Pons (tissue), 1 donor: ENCODE data around the gene ZNF200.
"Not testable (repeated sequence)": the region's sequence is repeated elsewhere in the genome, so short reads cannot be mapped to it uniquely, and the experiment has no call there.

ENCODE experiments used
- DNase-seq: peaks from one replicate; pipeline ENCODE4 v3.0.0-alpha.2; 2016; ENCODE audit warnings: low spot score

The ZNF200 gene

DNA sequence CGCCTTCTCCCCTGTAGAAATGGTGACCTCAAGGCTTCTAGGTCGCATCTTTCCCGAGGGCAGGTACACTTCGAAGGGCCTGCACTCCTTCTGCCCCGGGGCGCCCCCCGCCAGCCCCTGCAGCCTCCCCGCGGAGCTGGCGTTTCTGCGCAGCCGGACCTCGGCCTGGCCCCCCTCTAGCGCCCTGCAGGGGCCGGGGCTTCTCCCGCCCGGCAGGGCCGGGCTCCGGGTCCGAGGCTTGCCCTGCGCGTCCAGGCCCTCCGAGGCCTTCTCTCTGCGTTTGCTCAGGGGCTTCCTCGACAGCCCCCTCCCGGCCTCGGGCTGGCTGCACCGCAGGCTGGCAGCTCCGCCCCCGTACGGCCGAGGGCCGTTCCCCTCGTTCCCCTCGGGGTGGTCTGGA lies 19.4 kb upstream of the ZNF200 start:
- no peak for DNase-seq

DNA sequence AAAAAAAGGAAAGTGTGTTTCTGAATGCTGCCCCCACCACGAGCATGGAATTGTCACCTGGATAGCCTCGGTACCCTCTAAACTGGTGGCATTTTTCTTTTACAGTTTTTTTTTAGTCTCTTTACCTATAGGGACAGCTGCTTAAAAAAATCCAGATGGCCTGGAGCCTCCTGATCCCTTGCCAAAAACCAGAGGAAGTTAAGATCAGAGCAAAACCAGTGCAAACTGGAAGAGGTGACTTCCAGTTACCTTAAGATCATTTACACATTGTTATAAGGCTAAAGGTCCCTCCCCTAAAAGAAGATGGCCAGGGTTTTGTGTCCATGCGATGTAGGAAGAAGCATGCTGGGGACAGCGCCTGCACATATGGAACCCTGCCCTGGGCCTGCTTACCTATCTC lies 18.0 kb upstream of the ZNF200 start:
- DNase-seq = no peak

- no peak for DNase-seq
These were observed 14.5 kb upstream of the ZNF200 start for GRCh38 chr16:3249451-3249850.

GRCh38 chr16:3249020-3249419 lies 14.1 kb upstream of the ZNF200 start:
- no peak for DNase-seq

- DNase-seq = no peak
These were observed 13.6 kb upstream of the ZNF200 start for GRCh38 chr16:3248596-3248995.

DNA sequence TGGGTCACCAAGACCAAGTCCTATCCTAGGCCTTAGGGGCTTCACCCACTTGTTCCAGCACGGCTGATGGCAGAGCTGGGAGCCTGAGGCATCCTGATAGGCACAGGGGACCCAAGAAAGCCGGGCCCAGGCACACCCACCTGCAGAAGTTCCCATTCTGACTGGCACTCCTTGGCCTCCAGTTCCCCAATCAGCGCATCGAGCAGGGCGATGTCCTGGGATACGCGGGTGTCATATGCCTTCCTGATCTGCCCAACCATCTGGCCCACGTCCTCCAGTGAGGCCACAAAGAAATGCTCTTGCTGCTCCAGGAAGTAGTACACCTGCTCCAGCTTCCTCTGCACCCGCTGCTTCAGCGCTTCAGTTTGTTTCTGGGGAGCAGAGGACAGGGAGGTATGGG lies 11.9 kb upstream of the ZNF200 start:
- DNase-seq = no peak

GRCh38 chr16:3246002-3246401 lies 11.0 kb upstream of the ZNF200 start:
- DNase-seq = no peak

DNA sequence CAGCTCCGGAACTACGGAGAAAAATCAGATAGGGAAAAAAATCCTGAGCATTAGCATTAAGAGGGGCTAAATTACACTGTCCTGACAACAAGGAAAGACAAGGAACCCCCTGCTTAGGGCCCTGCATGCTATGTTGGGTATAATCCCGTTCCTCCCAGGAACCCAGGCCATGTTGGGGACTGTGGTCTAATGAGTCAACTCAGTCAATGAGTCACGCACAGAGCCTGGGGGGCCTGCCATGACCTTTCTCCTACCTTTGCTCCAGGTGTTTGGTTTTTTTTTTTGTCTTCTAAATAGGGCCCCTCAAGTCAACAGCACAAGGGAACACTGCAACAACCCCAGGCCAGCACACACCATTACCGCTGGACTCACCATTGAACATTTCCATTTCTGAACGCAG lies 8.9 kb upstream of the ZNF200 start:
- no peak for DNase-seq

DNA sequence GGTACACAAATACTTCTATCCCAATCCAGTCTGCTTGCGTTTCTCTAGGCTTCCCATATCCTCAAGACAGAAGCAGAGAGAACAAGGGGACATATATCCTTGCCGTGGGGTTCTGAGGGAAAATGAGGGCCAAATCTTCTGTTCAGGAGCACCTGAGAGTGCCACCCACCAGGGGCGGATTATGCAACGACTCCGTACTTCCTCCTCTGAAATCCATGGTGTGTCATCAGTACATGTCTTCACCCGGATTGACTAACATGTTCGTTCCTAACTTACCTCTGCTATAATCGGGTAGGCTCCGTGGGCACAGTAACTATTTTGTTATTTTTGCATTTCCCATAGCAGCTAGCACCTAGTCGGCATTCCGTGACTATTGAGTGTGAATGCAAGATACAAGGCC lies 7.8 kb upstream of the ZNF200 start:
- DNase-seq = no peak

DNA sequence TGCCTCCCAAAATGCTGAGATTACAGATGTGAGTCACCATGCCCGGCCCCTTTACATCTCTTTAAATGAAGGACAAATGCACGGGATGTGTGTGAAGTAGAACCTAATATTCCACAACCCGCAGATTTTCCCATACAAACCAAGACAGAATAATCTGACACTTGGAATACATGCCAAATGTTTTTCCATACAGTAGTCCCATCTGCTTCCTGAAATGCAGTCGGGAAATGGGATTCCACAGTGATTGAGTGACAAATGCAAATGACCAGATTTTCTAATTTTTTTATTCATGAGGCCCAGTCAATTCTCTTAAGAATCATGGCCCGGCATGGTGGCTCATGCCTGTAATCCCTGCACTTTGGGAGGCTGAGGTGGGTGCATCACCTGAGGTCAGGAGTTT lies 6.8 kb upstream of the ZNF200 start:
- no peak for DNase-seq

DNA sequence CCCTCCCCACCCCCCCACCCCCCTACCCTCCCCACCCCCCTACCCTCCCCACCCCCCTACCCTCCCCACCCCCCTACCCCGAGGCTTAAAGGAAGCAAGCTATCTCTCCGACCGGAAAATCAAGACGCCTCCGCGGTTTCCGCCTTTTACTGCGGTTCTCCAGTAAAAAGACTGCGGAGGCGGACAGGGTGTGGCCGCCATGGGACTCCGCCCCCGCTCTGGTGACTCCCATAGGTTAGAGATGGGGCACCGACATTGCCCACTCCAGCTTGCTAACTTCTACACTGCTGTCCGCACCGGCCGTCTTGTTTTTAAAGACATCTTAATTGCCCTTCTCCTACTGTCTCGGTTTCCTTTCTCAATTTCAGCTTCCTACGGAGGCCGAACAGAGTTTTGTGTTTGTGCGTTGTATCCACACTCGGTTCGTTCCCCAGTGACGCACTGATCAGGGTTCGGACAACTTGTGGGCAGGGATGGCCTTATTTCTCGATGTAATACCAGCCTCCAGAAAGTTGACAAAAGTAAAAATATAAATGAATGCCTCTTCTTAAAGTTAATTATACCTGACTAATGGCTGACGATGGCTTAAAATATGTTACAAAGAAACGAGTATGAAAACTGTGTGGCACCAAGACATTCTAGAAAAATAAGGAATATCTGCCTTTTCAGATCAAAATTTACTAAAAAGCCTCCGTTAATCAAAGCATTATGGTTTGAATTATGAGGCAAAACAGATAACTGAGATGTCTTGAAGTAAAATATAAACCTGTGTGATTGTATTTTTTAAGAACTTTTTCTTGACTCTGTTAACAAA lies 1.1 kb upstream of the ZNF200 start:
- DNase-seq = no peak

GRCh38 chr16:3234543-3234856 lies 458 bp downstream of the ZNF200 start:
- no peak for DNase-seq

DNA sequence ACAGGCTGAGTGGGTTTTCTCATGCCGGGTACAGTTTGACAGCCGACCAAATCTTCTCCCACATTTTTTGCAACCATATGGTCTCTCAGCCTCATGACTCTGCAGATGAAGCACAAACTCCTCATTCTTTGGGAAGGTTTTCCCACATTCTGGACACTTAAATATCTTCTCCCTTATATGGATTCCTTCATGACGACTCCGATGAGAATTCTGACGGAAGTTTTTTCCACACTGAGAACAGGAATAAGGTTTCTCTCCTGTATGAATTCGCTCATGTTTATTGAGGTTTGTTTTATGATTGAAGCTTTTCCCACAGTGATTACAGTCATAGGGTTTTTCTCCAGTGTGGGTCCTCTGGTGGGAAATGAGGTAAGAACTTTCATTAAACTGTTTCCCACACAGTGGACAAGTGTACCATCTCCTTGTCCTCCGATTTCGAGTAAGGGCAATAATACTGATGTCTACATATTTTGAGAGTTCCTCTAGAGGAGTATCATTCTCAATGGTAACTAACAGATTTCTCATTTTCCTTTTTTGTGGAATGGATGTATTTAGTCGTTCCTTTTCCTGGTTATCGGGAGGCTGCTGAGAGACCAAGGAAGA lies 10.9 kb downstream of the ZNF200 start:
- DNase-seq = no peak

DNA sequence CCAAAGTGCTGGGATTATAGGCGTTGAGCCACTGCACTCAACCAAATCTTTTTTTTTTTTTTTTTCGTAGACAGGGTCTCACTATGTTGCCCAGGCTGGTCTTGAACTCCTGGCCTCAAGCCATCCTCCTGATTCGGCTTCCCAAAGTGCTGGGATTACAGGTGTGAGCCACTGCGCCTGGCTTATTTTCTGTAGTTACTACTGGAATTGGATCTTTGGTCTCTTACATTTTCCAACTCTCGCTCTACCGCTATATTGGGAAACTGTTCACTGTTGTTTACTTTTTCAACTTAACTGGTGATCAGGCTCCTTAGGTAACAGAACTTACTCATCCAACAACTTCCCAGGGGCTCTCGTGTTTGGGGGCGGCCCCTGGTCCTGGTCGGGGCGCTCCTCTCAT lies 14.1 kb downstream of the ZNF200 start:
- no peak for DNase-seq

DNA sequence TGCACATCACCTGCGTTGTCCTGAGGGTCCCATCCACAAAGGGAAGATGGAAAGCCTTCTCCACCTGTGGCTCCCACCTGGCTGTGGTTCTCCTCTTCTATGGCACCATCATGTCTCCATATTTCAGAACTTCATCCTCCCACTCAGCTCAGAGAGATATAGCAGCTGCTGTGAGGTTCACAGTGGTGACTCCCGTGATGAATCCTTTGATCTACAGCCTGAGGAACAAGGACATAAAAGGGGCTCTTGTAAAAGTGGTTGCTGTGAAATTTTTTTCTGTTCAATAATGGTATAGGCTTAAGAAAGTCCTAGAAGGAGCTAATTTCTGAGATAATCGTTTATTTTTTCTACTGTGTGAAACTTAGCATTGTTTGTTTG lies 18.7 kb downstream of the ZNF200 start:
- no peak for DNase-seq

DNA sequence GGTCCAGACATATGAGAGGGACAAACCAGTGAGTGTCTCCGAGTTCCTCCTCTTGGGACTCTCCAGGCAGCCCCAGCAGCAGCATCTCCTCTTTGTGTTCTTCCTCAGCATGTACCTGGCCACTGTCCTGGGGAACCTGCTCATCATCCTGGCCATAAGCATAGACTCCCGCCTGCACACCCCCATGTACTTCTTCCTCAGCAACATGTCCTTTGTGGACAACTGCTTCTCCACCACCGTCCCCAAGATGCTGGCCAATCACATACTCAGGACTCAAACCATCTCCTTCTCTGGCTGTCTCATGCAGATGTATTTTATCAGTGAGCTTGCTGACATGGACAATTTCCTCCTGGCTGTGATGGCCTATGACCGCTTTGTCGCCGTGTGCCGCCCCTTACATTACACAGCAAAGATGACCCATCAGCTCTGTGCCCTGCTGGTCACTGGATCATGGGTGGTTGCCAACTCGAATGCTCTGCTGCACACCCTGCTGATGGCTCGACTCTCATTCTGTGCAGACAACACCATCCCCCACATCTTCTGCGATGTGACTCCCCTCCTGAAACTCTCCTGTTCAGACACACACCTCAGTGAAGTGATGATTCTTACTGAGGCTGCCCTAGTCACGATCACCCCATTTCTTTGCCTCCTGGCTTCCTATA lies 19.2 kb downstream of the ZNF200 start:
- no peak for DNase-seq

- DNase-seq = no peak
These were observed 19.9 kb downstream of the ZNF200 start for GRCh38 chr16:3214904-3215600.

GRCh38 chr16:3212567-3212966 lies 22.4 kb downstream of the ZNF200 start:
- DNase-seq = no peak

DNA sequence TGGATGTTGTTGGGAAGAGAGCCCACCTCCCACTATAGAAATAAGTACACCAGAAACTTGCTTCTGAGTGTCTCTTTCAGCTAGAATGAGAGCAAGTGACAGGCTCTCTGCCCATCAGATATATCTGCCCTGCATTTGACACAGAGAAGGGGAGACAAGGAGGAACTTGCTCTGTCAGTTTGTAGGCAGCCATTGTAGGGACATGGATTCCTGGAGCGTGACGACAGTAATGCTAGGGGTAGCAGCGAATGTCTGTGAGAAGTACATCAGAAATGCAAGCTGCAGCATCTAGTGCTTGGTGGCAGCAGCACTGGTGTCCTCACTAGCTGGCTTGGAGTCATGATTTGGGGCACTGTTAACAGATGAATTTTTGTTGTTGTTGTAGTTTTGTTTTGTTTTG lies 23.0 kb downstream of the ZNF200 start:
- no peak for DNase-seq

DNA sequence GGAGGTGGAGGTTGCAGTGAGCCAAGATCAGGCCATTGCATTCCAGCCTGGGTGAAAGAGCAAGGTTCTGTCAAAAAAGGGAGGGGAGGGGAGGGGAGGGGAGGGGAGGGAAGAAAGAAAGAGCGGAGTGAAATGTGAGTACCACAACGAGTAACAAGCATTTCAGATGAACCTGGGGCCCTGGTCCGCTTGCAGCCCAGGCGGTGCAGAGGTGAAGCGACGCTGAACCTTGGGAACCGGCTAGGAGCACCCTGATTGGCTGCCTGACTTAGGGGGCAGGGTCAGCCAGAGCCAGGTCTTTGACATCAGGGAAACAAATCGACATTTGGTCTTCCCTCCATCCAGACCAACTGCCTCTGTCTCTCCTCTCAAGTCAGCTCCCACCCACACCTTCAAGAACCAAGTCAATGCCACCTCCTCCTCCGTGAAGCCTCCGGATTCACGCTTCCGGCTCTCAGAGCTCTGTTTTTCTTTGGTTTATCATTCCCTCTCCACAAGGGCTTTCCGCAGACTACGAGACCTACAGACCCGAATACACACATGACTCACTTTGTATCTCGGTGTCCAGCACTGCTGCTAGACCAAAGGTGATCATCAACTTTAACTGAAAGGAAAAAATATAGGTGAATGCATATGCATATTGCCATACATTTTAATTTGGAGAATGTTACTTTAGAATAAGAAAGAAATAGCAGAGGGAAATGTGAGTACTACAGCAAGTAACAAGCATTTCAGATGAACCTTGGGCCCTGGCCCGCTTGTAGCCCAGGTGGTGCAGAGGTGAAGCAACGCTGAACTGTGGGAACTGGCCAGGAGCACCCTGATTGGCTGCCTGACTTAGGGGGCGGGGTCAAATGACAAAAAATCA lies 27.6 kb downstream of the ZNF200 start:
- no peak for DNase-seq

DNA sequence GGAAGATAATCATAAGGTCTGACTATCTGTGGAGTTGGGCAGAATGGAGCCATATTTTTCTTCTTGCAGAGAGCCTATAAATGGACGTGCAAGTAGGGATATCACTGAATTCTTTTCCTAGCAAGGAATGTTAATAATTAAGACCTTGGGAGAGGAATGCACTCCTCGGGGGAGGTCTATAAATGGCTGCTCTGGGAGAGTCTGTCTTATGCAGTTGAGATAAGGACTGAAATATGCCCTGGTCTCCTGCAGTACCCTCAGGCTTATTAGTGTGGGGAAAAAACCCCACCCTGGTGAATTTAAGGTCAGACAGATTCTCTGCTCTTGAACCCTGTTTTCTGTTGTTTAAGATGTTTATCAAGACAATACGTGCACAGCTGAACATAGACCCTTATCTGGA lies 29.0 kb downstream of the ZNF200 start:
- not testable (repeated sequence) for DNase-seq

- no peak for DNase-seq
These were observed 31.9 kb downstream of the ZNF200 start for GRCh38 chr16:3202903-3203539.
